Gastrocnemius medialis (tissue), 4 donors: ENCODE results near the gene SKAP2.

Source experiments
- POLR2A ChIP-seq, 2 donors: fragments of 450-650 bp; IDR thresholded peaks; one replicate each; pipeline ENCODE4 v1.6.1; 2017; ENCODE audit warnings: antibody characterized with exemption in 2 of 2, mild to moderate bottlenecking in 2 of 2, moderate library complexity in 2 of 2
- TF ChIP-seq, protein P1 (sequence below), 5 experiments: fragments of 450-650 bp in 3 of 5; fragments of 200-600 bp in 2 of 5; sonication (generic) in 2 of 5; IDR thresholded peaks in 4 of 5; conservative IDR thresholded peaks in 1 of 5; 1 replicate in 4 of 5; 2 replicates in 1 of 5; pipeline ENCODE4 v1.5.1; 2016 to 2019; ENCODE audit warnings: antibody characterized with exemption in 5 of 5, mild to moderate bottlenecking in 3 of 5, moderate library complexity in 3 of 5

DNA sequence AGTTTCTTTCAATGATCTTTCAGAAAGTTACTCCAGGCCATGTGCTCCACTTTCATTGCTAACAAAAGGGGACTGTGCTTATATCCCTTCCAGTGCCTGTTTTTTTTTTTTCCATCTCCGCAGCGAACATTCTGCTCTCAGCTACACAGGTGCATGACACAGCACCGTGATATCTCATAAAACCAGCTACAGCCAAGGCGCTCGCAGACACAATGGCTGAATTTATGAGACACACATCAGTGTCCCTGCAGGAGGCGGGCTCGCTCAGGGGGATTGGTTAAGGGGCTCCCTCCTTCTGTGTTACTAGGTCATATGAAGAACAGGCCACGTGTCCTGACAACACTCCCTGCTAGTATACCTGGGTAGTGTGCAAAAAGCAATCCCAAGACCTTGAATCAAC is 245.5 kb downstream of the SKAP2 start:
- TF ChIP-seq, protein P1, sequence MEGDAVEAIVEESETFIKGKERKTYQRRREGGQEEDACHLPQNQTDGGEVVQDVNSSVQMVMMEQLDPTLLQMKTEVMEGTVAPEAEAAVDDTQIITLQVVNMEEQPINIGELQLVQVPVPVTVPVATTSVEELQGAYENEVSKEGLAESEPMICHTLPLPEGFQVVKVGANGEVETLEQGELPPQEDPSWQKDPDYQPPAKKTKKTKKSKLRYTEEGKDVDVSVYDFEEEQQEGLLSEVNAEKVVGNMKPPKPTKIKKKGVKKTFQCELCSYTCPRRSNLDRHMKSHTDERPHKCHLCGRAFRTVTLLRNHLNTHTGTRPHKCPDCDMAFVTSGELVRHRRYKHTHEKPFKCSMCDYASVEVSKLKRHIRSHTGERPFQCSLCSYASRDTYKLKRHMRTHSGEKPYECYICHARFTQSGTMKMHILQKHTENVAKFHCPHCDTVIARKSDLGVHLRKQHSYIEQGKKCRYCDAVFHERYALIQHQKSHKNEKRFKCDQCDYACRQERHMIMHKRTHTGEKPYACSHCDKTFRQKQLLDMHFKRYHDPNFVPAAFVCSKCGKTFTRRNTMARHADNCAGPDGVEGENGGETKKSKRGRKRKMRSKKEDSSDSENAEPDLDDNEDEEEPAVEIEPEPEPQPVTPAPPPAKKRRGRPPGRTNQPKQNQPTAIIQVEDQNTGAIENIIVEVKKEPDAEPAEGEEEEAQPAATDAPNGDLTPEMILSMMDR (IDR thresholded peaks at IDR 0.05 in 4 of 5, conservative IDR thresholded peaks at IDR 0.05 in 1 of 5) = no peak
- TF ChIP-seq POLR2A (IDR thresholded peaks at IDR 0.05) = no peak
